K562 (cell line): ENCODE data around the gene ELFN2. TPM values are rescaled to one million over a fixed set of nuclear protein-coding genes. Genes with fewer than 3 reads are reported as not detected.

Experiments used
- ATAC-seq: fragments of 200-7000 bp; cut with Tn5 transposase; 3 replicates; pipeline ENCODE4 v1.9.1; 2020; ENCODE audit warnings: moderate library complexity
- BruUV-seq: library from RNA; stranded (reverse); fragments of 400-500 nt; replicated peaks from 2 replicates; lab custom pipeline; 2021; lab: Mats Ljungman, UMichigan
- CTCF ChIA-PET: fragments of 300-600 bp; formaldehyde crosslinking; extraction: SDS; loops from one replicate; lab custom pipeline; 2021; ENCODE audit warnings: low intra/inter-chr PET ratio; lab: Yijun Ruan, JAX
- POLR2A ChIA-PET: fragments of 300-600, 350-650 bp; sonication (Branson Sonifier 250); formaldehyde crosslinking; extraction: SDS; loops from one replicate; lab custom pipeline; 2021; ENCODE audit warnings: antibody characterized with exemption, inconsistent platforms; lab: Yijun Ruan, JAX
- DNase-seq, 4 experiments: peaks; one replicate each; pipeline versions ENCODE4 v3.0.0 to v3.0.0-alpha.2; 2011 to 2018; ENCODE audit warnings: low spot score in 3 of 4, mixed read lengths in 3 of 4; ENCODE audit errors: extremely low read depth in 1 of 4
- FAIRE-seq: peaks from 2 replicates; lab custom pipeline; 2011; peaks lifted over from hg19 to GRCh38; lab: Jason Lieb, UNC
- H2AFZ ChIP-seq: 2 replicates; pipeline ENCODE4 v1.6.0; 2011; ENCODE audit warnings: low read depth, low read length, control low read depth, inconsistent platforms
- H3K27ac ChIP-seq: fragments of 200-600 bp; 3 replicates; pipeline ENCODE4 v1.8.0; 2011; ENCODE audit warnings: low read depth, mild to moderate bottlenecking, control low read depth, inconsistent platforms, low read length, moderate library complexity, mixed read lengths; ENCODE audit errors: extremely low read depth
- H3K27me3 ChIP-seq, 2 experiments: fragments of 300-600 bp in 1 of 2; 2 replicates in 1 of 2; 3 replicates in 1 of 2; pipeline versions ENCODE4 v1.6.0 to v1.8.0; 2011; ENCODE audit warnings: inconsistent platforms in 2 of 2, low read length in 2 of 2, mild to moderate bottlenecking in 1 of 2, mixed read lengths in 1 of 2, moderate library complexity in 1 of 2; ENCODE audit not compliant: control insufficient read depth in 2 of 2, insufficient read depth in 2 of 2
- H3K36me3 ChIP-seq: fragments of 300-600 bp; 3 replicates; pipeline ENCODE4 v1.8.0; 2011; ENCODE audit warnings: mild to moderate bottlenecking, low read length, inconsistent platforms; ENCODE audit not compliant: control insufficient read depth, insufficient read depth
- H3K4me1 ChIP-seq, 2 experiments: fragments of 200-600 bp in 1 of 2; replicated peaks in 1 of 2; 2 replicates in 1 of 2; 3 replicates in 1 of 2; pipeline versions ENCODE4 v1.5.1 to v1.8.0; 2011; ENCODE audit warnings: inconsistent platforms in 2 of 2, low read length in 2 of 2, mild to moderate bottlenecking in 1 of 2, mixed read lengths in 1 of 2, moderate library complexity in 1 of 2; ENCODE audit not compliant: control insufficient read depth in 2 of 2, insufficient read depth in 2 of 2
- H3K4me2 ChIP-seq: 2 replicates; pipeline ENCODE4 v1.6.1; 2011; ENCODE audit warnings: low read length, control low read depth, inconsistent platforms, mixed read lengths; ENCODE audit not compliant: insufficient read depth
- H3K4me3 ChIP-seq: fragments of 200-600 bp; sonication (generic), shearing (Covaris generic); 2 replicates; pipeline ENCODE4 v1.5.1; 2016; ENCODE audit warnings: control low read depth, inconsistent platforms
- H3K79me2 ChIP-seq: fragments of 200-600 bp; 3 replicates; pipeline ENCODE4 v1.8.0; 2011; ENCODE audit warnings: low read length, inconsistent platforms; ENCODE audit not compliant: control insufficient read depth, insufficient read depth
- H3K9ac ChIP-seq, 2 experiments: 2 replicates each; pipeline versions ENCODE4 v1.6.0 to v1.6.1; 2011; ENCODE audit warnings: low read depth in 2 of 2, low read length in 2 of 2, control low read depth in 1 of 2, inconsistent platforms in 1 of 2, mild to moderate bottlenecking in 1 of 2, mixed read lengths in 1 of 2; ENCODE audit not compliant: insufficient read depth in 1 of 2
- H3K9me1 ChIP-seq: one replicate; pipeline ENCODE4 v1.6.0; 2011; ENCODE audit warnings: inconsistent platforms, mild to moderate bottlenecking, low read length, moderate library complexity; ENCODE audit not compliant: control insufficient read depth, insufficient read depth
- H3K9me3 ChIP-seq: replicated peaks from 2 replicates; pipeline ENCODE4 v1.5.1; 2011; ENCODE audit warnings: low read depth, low read length, inconsistent platforms; ENCODE audit not compliant: control insufficient read depth, insufficient read depth
- H4K20me1 ChIP-seq: replicated peaks from 2 replicates; pipeline ENCODE4 v1.6.1; 2011; ENCODE audit warnings: low read length, inconsistent platforms, mixed read lengths; ENCODE audit not compliant: control insufficient read depth, insufficient read depth
- CBX3 ChIP-seq, 2 experiments: IDR thresholded peaks; 1 replicate in 1 of 2; 2 replicates in 1 of 2; pipeline ENCODE4 v1.6.1; 2012; ENCODE audit warnings: inconsistent platforms in 2 of 2, low read length in 2 of 2, borderline replicate concordance in 1 of 2, control low read depth in 1 of 2
- FOXA3 ChIP-seq, 2 experiments: fragments of 450-650 bp in 1 of 2; sonication (generic) in 1 of 2; formaldehyde crosslinking; IDR thresholded peaks in 1 of 2; conservative IDR thresholded peaks in 1 of 2; 2 replicates each; pipeline versions ENCODE4 v1.4.0 to v1.8.0; 2020 to 2022; ENCODE audit warnings: mild to moderate bottlenecking in 2 of 2, missing genetic modification reagents in 1 of 2
- MEF2A ChIP-seq: IDR thresholded peaks from 2 replicates; pipeline ENCODE4 v1.6.1; 2011; ENCODE audit warnings: low read depth, mild to moderate bottlenecking, low read length, moderate library complexity; ENCODE audit not compliant: control insufficient read depth
- MEF2D ChIP-seq: conservative IDR thresholded peaks from 2 replicates; pipeline ENCODE4 v1.6.1; 2016; ENCODE audit warnings: low read depth, missing genetic modification characterization, missing compliant biosample characterization
- MTA1 ChIP-seq: fragments of 450-650 bp; IDR thresholded peaks from 2 replicates; pipeline ENCODE4 v1.6.1; 2017; ENCODE audit warnings: borderline replicate concordance
- NFE2L1 ChIP-seq: fragments of 450-650 bp; IDR thresholded peaks from 2 replicates; pipeline ENCODE4 v1.6.1; 2016; ENCODE audit warnings: missing genetic modification characterization, low read depth, mild to moderate bottlenecking, missing compliant biosample characterization, moderate library complexity, borderline replicate concordance
- POLR2H ChIP-seq: IDR thresholded peaks from 2 replicates; pipeline ENCODE4 v1.6.1; 2016; ENCODE audit warnings: missing genetic modification characterization, low read depth, mild to moderate bottlenecking, control low read depth, missing compliant biosample characterization, moderate library complexity
- RB1 ChIP-seq: fragments of 450-650 bp; IDR thresholded peaks from 2 replicates; pipeline ENCODE4 v1.6.1; 2017; ENCODE audit warnings: low read depth, mild to moderate bottlenecking
- SMARCC2 ChIP-seq: fragments of 450-650 bp; IDR thresholded peaks from 2 replicates; pipeline ENCODE4 v1.6.1; 2017; ENCODE audit warnings: antibody characterized with exemption, moderate library complexity, mild to moderate bottlenecking, low read depth
- SRSF7 ChIP-seq: fragments of 200-400 bp; formaldehyde crosslinking; optimal IDR thresholded peaks from 2 replicates; pipeline ENCODE3; 2017; ENCODE audit warnings: mild to moderate bottlenecking, low read depth, low read length
- YBX1 ChIP-seq: fragments of 450-650 bp; IDR thresholded peaks from 2 replicates; pipeline ENCODE4 v1.7.1; 2016; ENCODE audit warnings: mild to moderate bottlenecking
- ZFP36 ChIP-seq: fragments of 150-350 bp; IDR thresholded peaks from 2 replicates; pipeline ENCODE4 v1.6.1; 2018; ENCODE audit warnings: low read length, low read depth; ENCODE audit not compliant: partially characterized antibody
- ZNF444 ChIP-seq: fragments of 250-450 bp; sonication (Bioruptor Pico); IDR thresholded peaks from 2 replicates; pipeline ENCODE4 v1.4.0; 2020; ENCODE audit warnings: mild to moderate bottlenecking, moderate library complexity
- ZNF76 ChIP-seq: fragments of 250-450 bp; sonication (Bioruptor Pico); IDR thresholded peaks from 2 replicates; pipeline ENCODE4 v1.4.0; 2020; ENCODE audit warnings: mild to moderate bottlenecking, moderate library complexity, borderline replicate concordance
- WGBS: fragments of 100-300 bp; shearing (Covaris generic); methylation state at CpG from one replicate; pipeline ENCODE4 v1.1.6; 2016; ENCODE audit warnings: low coverage, mixed read lengths; ENCODE audit not compliant: insufficient coverage; ENCODE audit errors: missing lambda C conversion rate; 5-methylcytosine and 5-hydroxymethylcytosine counted together
- in situ Hi-C: fragments of 300-500 bp; cut with MboI; formaldehyde crosslinking; loops from 4 replicates; pipeline ENCODE4 v1.15.0; 2018; ENCODE audit warnings: inconsistent platforms, mixed read lengths
- intact Hi-C: fragments of 100-400 bp; cut with micrococcal nuclease; formaldehyde crosslinking; loops from 2 replicates; pipeline ENCODE4 v1.14.2; 2022
- polyA plus RNA-seq, 8 experiments: library from polyadenylated mRNA; depleted of rRNA in 4 of 8; stranded (reverse) in 5 of 8; unstranded in 3 of 8; fragments of >200 nt; fragmentation: Nextera tagmentation in 2 of 8; fragmentation: Illumina TruSeq in 1 of 8; extraction: Ambion mirVana in 2 of 8; extraction: Trizol in 1 of 8; gene quantifications; 2 replicates each; pipeline versions ENCODE4 v1.2.1 to v1.2.3, GENCODE V29; 2011 to 2014; ENCODE audit warnings: inconsistent platforms in 1 of 8, missing spikeins in 1 of 8
- total RNA-seq, 7 experiments: library from RNA; depleted of rRNA in 6 of 7; stranded (reverse); fragments of >200 nt in 6 of 7; fragmentation: Illumina TruSeq in 2 of 7; extraction: Trizol in 2 of 7; gene quantifications; 2 replicates each; pipeline versions ENCODE4 v1.2.1 to v1.2.3, GENCODE V29; 2011 to 2021; ENCODE audit warnings: low replicate concordance in 1 of 7
- TF ChIP-seq, protein P1 (sequence below), 2 experiments: fragments of 250-450 bp in 1 of 2; fragments of 450-650 bp in 1 of 2; sonication (Bioruptor Pico) in 1 of 2; IDR thresholded peaks; 2 replicates each; pipeline versions ENCODE4 v1.6.1 to v1.8.0; 2016 to 2021; ENCODE audit warnings: mild to moderate bottlenecking in 2 of 2, moderate library complexity in 2 of 2, missing compliant biosample characterization in 1 of 2, missing genetic modification characterization in 1 of 2
- TF ChIP-seq, protein P2 (sequence below): sonication (generic); formaldehyde crosslinking; IDR thresholded peaks from 2 replicates; pipeline ENCODE4 v1.8.0; 2022; ENCODE audit warnings: mild to moderate bottlenecking, missing genetic modification reagents
- TF ChIP-seq, protein P3 (sequence below): fragments of 250-450 bp; sonication (Bioruptor Pico); IDR thresholded peaks from 2 replicates; pipeline ENCODE4 v1.4.0; 2020; ENCODE audit warnings: borderline replicate concordance

The ELFN2 gene
- total and polyA plus RNA-seq, 9 of the 15 experiments (the other 6 are each of a cell fraction or from before 2014, with no cell fraction given), result not detected

DNA sequence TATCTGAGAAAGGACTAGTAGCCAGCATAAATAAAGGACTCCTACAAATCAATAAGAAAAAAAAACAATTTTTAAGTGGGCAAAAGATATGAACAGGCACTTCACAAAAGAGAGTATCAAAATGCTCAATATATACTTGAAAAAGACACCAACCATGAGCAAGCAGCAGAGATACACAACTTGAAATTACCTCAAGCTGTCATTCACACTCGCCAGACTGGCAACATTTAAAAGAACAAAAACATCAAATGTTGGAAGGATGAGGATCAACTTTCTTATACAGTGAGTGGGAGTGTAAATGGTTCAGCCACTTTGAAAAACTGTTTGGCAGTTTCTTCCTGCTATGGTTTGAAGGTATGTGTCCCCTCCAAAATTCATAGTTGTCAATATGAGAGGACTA, 23.9 kb upstream of the ELFN2 start:
- Histone ChIP-seq H3K9me3 (no peaks in the 10 kb centered on the region), H3K4me2 (no peak overlapping the region), H3K79me2 (no peaks in the 10 kb centered on the region), H3K27me3 (peaks cover 0 to 42% of the 10 kb centered on the region in 2 experiments; a peak in 4 of 5 replicates), H3K27ac (no peak overlapping the region), H3K4me1 (peaks cover 8 to 13% of the 10 kb centered on the region in 2 experiments; a peak in 3 of 5 replicates), H3K4me3 (no peak overlapping the region), H2AFZ (no peak overlapping the region), H3K9me1 (no peaks in the 10 kb centered on the region), H4K20me1 (no peaks in the 10 kb centered on the region), H3K36me3 (no peaks in the 10 kb centered on the region), H3K9ac (no peak overlapping the region)
- DNase-seq, result no peak
- FAIRE-seq, result no peak
- no TSS peak for BruUV-seq
- no peak for ATAC-seq
- in situ Hi-C loops, result no loop called here
- POLR2A ChIA-PET, result no interaction called here
- intact Hi-C loops, result no loop called here
- WGBS, result 0% methylated on average over 1 of the region's 1 CpG
- CTCF ChIA-PET, result no interaction called here
- TF ChIP-seq ZNF76 (CRISPR knock-in tag) (no peak), ZNF444 (CRISPR knock-in tag) (no peak), SMARCC2 (no peak), POLR2H (tag) (no peak), RB1 (no peak), MEF2A (no peak), SRSF7 (no peak), NFE2L1 (no peak), MEF2D (no peak), MTA1 (no peak), CBX3 (IDR thresholded peaks at IDR 0.05; ENCODE audit: borderline replicate concordance in 1 of 2, low read length in 2 of 2) (no peak), YBX1 (no peak), ZFP36 (no peak), FOXA3 (CRISPR knock-in tag; conservative IDR thresholded peaks at IDR 0.05 in 1 of 2, IDR thresholded peaks at IDR 0.05 in 1 of 2) (no peak)
- TF ChIP-seq, protein P1, sequence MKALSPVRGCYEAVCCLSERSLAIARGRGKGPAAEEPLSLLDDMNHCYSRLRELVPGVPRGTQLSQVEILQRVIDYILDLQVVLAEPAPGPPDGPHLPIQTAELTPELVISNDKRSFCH (CRISPR knock-in tag; IDR thresholded peaks at IDR 0.05), result no peak
- TF ChIP-seq, protein P1 (tag; IDR thresholded peaks at IDR 0.05), result no peak
- TF ChIP-seq, protein P2, sequence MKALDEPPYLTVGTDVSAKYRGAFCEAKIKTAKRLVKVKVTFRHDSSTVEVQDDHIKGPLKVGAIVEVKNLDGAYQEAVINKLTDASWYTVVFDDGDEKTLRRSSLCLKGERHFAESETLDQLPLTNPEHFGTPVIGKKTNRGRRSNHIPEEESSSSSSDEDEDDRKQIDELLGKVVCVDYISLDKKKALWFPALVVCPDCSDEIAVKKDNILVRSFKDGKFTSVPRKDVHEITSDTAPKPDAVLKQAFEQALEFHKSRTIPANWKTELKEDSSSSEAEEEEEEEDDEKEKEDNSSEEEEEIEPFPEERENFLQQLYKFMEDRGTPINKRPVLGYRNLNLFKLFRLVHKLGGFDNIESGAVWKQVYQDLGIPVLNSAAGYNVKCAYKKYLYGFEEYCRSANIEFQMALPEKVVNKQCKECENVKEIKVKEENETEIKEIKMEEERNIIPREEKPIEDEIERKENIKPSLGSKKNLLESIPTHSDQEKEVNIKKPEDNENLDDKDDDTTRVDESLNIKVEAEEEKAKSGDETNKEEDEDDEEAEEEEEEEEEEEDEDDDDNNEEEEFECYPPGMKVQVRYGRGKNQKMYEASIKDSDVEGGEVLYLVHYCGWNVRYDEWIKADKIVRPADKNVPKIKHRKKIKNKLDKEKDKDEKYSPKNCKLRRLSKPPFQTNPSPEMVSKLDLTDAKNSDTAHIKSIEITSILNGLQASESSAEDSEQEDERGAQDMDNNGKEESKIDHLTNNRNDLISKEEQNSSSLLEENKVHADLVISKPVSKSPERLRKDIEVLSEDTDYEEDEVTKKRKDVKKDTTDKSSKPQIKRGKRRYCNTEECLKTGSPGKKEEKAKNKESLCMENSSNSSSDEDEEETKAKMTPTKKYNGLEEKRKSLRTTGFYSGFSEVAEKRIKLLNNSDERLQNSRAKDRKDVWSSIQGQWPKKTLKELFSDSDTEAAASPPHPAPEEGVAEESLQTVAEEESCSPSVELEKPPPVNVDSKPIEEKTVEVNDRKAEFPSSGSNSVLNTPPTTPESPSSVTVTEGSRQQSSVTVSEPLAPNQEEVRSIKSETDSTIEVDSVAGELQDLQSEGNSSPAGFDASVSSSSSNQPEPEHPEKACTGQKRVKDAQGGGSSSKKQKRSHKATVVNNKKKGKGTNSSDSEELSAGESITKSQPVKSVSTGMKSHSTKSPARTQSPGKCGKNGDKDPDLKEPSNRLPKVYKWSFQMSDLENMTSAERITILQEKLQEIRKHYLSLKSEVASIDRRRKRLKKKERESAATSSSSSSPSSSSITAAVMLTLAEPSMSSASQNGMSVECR (CRISPR knock-in tag), result no peak
- TF ChIP-seq, protein P3, sequence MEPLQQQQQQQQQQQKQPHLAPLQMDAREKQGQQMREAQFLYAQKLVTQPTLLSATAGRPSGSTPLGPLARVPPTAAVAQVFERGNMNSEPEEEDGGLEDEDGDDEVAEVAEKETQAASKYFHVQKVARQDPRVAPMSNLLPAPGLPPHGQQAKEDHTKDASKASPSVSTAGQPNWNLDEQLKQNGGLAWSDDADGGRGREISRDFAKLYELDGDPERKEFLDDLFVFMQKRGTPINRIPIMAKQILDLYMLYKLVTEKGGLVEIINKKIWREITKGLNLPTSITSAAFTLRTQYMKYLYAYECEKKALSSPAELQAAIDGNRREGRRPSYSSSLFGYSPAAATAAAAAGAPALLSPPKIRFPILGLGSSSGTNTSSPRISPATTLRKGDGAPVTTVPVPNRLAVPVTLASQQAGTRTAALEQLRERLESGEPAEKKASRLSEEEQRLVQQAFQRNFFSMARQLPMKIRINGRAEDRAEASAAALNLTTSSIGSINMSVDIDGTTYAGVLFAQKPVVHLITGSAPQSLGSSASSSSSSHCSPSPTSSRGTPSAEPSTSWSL (CRISPR knock-in tag), result no peak
